Activated CD4-positive, alpha-beta T cell treated with anti-CD3 and anti-CD28 coated beads, Interleukin-2, amount 50 U/mL, for 48 hours (primary cell): ENCODE data around the gene AHCYL1.

ENCODE experiments used
- DNase-seq, 2 experiments: peaks; one replicate each; pipeline ENCODE4 v3.0.0-alpha.2; 2020

AHCYL1 gene

DNA sequence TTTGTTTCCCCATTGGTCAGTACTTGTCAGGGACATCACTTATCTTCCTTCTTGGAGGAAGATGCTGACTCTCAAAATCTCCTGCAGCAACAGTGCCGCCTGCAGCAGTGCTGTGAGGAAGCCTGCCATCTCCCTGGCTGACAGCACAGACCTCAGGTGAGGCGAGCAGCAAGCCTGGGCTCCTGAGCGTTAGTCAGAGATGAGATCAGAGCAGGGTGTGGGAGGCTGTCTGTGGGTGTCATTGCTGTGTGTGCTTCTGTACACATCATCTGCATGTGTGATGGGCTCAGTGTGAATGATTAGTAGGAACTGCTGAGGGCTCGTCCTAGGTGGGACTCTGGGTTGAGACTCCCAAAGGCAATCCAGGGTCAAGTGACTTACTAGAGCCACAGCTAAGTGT, 56.0 kb downstream of the AHCYL1 start:
- peak in 1 of 2 experiments; percentile 28 for DNase-seq

DNA sequence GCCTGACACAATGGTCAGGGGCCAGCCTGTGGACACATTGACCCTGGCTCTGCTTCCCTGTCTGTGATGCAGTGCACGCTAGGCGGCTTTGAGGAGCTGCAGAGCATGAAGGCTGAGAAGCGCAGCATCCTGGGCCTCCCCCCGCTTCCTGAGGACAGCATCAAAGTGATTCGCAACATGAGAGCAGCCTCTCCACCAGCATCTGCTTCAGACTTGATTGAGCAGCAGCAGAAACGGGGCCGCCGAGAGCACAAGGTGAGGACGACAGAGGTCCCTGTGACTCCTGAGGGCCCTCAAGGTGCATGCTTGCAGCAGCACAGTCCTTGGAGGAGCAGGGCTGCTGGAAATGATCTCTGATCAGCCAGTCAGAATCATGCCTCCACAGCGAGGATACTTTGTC, 58.5 kb downstream of the AHCYL1 start:
- no peak for DNase-seq

DNA sequence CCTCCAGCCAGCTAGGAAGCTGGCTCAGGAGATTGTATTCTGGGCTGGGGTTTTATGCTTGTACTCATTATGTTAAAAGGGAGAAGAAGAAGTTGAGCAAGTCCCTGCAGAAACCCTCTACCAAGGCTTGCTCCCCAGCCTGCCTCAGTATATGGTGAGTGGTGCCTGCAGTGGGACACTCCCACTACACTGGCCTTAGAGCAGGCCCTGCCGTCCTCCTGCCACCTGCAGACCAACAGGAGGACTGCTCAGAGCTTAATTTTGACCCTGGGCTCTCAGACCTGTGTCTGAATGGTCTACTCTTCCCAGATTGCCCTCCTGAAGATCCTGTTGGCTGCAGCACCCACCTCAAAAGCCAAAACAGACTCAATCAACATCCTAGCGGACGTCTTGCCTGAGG, 62.9 kb downstream of the AHCYL1 start:
- no peak for DNase-seq

DNA sequence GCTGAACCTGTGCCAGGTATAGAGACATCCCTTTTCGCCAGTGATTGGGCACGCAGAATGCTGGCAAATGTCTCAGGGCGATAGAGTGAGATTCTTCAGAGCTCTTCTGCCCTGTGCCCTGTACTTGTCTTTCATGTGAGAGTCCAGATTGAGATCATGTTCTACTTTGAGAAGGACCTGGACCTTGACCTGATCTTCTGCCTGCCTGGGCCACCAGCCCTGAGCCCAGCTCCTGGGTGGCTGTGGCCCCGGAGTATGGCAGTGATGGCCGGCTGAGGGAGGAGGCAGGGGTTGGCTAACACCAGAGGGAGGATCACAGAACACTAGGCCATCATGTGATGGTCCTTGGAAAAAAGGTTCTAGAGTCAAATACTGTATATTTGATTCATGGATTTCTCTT, 63.7 kb downstream of the AHCYL1 start:
- no peak for DNase-seq

DNA sequence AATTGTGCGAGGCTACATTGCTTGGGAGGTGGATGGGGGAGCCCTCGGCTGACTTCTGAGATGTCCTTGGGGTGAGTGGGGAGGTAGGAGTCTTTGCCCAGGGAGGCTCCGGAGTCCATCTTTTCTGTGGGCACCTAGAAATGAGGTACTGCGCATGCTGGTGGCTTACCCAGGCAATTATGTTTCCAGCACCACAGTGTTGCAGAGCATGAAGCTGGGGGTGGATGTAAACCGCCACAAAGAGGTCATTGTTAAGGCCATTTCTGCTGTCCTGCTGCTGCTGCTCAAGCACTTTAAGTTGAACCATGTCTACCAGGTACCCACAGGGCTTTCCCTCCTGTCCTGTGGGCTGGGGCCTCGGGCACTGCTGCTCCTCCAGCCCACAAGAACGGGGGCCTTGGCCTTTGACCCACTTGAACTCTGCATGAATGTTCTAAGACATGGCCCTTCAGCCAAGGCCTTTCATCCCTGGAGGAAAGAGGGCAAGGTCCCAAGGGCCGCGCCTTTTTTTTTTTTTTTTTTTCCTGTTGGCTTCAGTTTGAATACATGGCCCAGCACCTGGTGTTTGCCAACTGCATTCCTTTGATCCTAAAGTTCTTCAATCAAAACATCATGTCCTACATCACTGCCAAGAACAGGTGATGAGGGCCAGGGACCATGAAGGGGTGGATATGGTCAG, 64.5 kb downstream of the AHCYL1 start:
- DNase-seq, result no peak

DNA sequence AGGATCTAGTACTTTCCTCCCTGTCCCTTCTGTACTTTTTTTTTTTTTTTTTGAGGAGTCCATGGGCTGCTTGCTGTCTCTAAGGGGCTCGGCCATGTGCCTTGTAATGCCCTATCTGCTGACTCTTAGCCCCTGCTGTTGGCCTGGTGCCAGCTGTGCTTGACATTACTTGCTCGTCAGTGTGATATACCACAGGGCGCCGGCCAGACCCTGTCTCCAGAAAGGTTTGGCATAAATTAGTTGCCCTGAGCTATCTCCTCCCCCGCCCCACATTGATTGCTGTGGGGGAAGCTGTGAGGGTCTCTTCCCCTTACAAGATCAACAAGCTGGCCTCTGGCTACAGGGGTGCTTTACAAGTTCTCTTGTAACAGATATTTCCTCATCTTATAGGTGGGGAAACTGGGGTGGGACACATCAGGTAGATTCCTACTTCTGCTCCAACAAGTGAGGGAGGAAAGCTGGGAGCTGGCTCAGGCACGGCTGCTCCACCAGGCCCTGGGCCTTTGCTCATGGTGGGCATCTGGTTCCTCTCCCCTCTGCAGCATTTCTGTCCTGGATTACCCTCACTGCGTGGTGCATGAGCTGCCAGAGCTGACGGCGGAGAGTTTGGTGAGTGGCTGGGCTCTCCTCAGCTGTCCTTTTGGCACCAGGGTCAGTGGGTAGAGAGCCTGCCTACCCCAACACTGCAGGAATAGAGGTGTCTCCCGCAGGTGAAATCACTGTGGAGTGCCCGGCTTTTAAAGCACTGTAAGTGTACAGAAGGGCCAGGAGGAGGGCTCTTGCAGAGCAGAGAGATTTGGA, 65.4 kb downstream of the AHCYL1 start:
- DNase-seq, result no peak

DNA sequence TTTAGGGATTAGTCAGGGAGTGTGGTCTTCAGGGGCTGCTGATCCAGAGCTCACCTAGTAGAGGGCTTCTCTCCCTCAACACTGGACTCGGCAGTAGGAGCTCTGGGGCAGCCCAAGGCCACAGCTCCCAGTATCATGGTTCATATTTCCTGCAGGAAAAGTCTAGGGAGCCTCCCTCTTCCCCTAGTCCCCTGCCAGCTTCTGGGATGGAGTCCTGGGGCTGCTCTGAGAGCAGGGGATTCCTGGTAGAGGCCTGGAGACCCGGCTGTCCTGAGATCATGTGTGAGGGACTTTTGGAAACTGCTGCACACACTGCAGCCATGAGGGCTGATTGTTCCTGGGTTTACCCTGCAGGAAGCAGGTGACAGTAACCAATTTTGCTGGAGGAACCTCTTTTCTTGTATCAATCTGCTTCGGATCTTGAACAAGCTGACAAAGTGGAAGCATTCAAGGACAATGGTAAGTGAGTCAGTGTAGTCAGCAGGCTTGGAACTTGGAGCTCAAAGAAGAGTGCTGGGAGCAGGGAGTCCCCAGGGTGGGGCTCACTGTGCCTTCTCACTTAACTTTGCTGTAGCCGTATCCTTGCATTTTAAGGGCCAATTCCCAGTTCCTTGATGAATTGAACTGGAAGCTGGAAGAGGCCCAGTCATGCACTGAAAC, 66.2 kb downstream of the AHCYL1 start:
- DNase-seq, result no peak

DNA sequence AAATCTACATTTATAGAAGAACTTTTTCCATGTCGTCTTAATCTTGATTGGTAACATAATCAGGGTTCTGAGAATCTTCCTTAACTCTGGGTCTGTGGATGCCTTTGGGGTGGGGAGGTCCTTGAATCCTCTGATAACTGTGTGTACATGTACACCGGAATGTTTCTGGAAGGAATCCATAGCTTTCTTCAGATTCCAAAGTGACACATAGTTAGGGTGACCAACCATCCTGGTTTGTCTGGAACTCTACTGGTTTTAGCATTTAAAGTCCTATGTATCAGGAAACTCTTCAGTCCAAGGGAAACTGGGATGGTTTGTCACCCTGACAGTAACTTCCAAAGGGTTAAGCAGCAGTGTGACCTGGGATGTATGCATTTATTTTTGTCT, 66.7 kb downstream of the AHCYL1 start:
- no peak for DNase-seq

DNA sequence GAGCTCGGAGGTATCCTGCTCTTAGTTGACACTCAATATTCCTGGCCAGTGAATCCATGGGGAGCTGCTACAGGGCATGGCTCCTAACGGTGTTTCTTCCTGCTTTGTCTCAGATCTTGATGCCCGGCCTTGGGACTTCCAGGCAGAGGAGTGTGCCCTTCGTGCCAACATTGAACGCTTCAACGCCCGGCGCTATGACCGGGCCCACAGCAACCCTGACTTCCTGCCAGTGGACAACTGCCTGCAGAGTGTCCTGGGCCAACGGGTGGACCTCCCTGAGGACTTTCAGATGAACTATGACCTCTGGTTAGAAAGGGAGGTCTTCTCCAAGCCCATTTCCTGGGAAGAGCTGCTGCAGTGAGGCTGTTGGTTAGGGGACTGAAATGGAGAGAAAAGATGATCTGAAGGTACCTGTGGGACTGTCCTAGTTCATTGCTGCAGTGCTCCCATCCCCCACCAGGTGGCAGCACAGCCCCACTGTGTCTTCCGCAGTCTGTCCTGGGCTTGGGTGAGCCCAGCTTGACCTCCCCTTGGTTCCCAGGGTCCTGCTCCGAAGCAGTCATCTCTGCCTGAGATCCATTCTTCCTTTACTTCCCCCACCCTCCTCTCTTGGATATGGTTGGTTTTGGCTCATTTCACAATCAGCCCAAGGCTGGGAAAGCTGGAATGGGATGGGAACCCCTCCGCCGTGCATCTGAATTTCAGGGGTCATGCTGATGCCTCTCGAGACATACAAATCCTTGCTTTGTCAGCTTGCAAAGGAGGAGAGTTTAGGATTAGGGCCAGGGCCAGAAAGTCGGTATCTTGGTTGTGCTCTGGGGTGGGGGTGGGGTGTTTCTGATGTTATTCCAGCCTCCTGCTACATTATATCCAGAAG, 69.2 kb downstream of the AHCYL1 start:
- DNase-seq, result peak; percentile 78 to 80

DNA sequence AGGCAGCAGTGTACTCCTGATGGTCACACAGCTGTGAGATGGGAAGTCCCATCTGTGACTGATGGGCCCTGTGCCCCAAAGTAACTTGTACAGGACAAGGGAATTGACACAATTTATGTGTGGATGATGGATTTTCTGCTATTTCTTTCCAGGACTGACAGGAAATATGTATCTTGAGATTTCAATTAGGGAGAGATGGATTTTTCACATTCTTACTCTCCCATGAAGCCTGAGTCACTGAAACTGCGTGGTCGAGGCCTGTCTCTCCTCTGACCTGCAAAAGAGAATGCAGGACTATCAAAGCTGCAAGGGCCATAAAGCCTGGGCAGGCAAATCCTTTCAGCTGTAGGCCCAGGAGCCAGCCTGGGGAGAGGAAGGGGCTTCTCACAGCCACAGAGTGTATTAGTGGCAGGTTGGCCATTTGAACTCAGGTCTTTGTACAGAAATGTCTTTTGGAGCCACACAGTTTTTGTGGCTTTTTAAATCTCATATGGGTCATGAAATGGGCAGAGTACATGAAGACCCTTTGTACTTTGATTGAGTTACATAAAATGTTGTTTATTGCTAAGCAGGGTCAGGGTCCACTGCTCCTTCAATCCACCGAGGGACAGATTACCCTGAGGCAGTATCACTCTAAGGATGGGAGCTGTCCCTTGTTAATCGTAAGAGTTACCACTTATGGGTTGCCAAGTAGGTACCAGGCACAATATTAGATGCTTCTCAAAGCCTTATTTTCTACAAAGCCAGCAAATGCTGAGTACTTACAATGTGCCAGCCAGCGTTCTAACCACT, 71.1 kb downstream of the AHCYL1 start:
- DNase-seq, result no peak

DNA sequence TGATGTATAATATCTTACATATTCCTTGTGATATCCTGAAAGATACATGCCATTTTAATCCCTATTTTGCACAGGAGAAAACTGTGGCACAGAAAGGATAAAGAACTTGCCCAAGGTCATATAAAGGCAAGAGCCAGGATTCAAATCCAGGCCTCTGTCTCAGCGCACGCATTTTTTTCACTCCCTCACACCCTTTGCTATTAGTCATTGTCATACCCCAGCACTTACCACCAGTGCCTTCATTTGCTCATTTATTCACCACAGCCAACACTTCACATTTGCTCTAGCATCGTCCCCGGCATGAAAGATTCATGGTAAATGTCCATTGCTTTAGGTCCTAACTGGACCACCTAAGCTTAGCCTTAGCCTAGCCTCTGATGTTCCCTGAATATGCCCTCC, 71.7 kb downstream of the AHCYL1 start:
- DNase-seq, result no peak

DNA sequence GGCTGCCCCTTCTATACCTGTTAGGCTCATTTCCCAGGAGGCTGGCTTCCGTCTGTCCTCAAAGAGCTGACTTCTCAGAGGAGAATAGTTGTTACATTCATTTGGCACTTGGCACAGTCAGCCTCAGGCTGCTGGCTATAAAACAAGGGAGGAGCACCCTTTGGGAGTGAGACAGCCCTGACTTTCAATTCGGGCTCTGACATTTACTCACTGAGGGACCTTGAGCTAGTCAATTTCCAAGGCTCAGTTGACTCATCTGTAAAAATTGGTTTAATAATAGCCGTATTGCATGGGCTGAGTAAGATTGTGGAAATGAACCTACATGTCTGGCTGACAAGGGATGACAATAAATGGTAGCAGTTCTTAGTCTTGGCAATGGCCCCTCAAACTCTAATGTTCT, 72.2 kb downstream of the AHCYL1 start:
- DNase-seq, result no peak

DNA sequence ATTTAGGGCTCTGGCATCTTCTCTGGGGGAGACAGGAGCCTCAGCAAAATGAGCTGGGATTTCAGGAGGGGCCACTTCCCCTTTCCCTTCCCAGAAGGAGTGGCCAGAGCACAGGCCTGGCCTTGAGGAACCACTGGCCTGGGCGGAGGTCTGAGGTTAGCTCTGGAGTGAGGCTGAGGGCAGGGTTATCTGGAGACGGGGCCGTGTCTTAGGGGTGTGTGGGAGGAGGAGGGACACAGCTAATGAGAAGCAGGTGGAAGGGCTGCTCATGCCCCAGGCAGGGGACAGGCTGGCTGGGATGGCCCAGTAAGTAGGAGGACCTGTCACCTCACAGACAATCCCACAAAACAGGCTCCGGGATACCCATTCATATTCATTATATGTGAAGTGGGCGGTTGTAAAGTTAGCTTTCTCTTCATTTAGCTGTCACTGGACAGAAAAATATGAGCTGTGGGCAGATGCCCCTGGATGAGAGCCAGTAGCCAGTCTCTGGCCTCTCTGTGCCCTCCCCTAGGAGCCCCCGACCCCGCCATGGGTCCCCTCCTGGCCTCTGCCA, 73.5 kb downstream of the AHCYL1 start:
- DNase-seq, result no peak

DNA sequence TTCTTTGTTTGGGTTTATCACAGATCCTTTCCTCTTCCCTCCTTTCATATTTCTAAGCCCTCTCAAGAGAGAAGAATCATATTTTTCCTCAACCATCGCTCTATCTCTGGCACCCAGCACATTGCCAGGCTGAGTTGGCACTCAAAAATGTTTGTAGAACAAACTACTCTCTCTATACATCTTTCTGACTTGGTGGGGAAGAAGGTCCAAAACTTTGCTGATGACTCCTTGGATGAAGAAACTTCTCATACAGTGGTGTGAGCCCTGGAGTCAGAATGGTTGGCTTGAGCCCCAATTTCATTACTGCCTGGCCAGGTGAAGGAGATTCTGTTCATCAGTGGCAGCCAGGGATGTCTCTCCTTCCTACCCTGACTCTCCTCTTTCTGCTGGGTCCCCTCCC, 74.0 kb downstream of the AHCYL1 start:
- DNase-seq, result no peak

DNA sequence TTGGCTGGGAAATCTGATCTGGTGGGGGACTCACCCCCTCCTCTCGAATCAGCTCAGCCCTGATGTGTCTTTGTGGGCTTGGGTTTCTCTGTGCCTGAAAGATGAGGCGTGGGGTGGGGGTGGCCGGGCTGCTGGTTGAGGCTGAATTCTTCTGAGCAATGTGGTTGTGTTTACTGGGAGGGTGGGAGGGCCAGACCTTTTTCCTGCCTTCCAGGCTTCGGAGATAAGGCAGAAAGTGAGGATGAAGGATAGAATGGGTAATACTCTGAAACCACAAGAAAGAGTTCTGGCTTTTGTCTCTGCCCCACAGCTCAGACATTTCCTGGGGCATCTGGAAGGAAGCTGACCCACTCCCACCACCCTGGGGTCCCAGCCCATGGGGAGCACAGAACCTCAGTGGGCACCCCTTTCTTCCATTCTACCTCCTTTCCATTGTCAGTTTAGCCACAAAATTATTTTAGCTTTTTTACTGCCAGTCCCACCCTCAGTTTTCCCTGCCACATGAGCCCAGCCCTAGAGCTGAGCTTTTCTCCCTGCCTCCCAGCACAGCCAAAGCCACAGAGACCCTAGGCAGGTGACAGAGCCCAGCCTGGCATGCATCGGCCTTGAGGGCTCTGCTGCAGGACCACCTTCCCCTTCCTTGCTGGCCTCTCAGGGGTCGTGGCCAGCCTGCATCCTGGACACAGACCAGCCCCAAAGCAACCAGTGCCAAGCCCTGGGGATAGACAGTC, 74.7 kb downstream of the AHCYL1 start:
- DNase-seq, result no peak

DNA sequence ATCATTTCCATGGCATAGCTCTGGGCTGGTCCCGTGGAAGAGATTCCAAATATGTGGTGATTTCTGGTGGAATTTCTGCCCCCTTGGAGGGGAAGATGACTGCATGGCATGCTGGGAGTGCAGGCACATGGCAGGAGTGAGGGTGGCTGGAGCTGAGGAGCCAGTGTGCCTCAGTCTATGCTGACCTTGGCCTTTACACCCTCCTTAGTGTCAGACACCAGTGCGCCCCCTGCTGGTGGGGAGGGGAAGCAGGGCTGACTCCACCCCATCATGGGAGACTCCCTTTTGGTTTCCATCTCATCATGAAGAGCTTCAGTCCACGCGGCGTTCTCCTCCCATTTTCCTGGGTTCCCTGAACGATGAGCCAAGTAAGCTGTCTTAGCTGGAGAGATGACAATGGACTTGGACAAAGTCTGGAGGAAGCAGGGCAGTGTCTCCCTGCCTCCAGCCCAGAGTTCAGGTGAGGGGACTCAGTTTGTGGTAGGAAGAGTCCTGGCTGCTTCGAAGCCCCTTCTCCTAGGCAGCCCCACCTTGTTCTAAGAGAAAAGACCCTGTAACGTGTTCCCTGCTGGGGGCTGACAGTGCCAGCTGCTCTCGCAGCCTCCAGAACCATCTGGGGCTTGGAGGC, 75.6 kb downstream of the AHCYL1 start:
- peak; percentile 85 to 87 for DNase-seq

DNA sequence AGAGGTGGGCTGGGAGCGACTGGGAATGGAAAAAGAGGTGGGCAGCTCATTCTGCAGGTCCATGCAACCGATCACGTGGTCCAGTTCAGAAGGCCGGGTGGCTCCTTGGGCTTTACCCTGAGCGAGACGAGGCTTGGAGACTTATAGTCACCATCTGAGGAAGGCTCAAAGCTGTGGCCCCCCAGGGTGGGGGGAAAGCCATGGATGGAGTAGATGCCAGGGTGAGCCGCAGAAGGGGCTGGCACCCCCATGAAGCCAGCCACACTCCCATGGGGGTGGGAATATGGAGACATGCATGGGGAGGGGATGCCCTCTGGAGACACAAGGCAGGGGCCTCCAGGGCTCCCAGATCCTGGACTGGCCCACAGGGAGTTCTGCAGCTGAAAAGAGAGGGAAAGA, 76.1 kb downstream of the AHCYL1 start:
- no peak for DNase-seq

DNA sequence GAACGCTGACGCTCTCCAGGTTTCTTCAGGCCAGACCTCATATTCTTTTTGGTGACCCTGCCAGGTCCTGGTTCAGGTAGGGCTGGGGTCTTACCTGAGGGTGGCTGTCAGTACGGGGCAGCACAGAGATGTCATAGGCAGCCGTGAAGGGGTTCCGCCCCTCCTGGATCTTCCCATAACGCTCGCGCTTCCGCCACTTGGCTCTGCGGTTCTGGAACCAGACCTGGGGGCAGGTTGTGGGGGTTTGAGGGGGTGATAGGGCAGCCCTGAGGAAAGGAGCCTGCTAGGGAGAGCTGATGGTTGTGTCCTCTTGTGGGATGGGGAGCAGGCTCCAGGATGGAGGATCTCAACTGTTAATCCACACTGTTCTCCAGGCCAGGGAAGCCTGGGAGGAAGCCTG, 76.8 kb downstream of the AHCYL1 start:
- DNase-seq, result no peak

DNA sequence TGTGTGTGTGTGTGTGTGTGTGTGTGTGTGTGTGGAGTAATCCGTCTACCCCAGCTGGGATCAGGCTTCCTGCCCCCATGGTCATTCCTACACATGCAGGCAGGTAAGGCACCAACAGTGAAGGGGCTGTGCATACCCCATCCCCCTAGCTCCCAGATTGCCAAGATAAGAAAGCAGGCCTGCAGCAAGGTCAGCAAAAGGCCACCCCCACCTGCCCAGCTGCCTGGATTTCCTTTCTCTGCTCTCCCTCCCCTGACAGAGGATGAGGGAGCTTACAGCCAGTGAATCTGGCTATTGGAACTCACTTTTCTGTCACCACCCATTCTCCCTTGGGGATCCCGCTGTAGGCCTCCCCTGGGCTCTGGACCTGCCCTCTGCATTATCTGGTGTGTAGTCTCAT, 78.0 kb downstream of the AHCYL1 start:
- DNase-seq, result no peak

DNA sequence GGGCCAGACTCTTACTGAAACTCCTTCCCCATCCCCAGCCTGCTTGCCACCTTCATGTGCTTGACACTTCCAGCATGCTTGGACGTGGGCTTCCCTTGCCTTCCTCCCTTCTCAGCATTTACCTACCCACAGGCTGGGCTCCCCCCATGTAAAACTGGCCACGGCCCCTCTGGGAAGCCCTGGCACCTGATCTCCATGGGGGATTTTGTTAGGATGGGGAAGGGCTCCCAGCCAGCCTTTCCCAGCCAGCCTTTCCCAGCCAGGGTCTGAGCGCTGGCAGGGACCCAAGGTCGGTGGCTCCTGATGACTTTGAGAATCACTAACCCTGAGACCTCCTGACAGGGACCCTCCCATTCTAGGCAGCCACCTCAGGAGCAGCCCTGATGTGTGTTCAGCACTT, 79.2 kb downstream of the AHCYL1 start:
- no peak for DNase-seq
